Fibroblast of lung (primary cell): Measurements from ENCODE around the gene RAPGEF5. TPM values are rescaled to one million over a fixed set of nuclear protein-coding genes. Genes with fewer than 3 reads are reported as not detected.

Experiments used
- DNase-seq, 2 donors: peaks; one replicate each; pipeline versions ENCODE4 v3.0.0 to v3.0.0-alpha.2; 2010; ENCODE audit warnings: low read depth in 2 of 2
- H2AFZ ChIP-seq: 2 replicates; pipeline ENCODE4 v1.5.1; 2012; ENCODE audit warnings: low read length, control low read depth, inconsistent platforms
- H3K27ac ChIP-seq: 2 replicates; pipeline ENCODE4 v1.5.1; 2011; ENCODE audit warnings: low read length, control low read depth; ENCODE audit not compliant: insufficient read depth
- H3K27me3 ChIP-seq: 2 replicates; pipeline ENCODE4 v1.5.1; 2011; ENCODE audit warnings: mild to moderate bottlenecking, low read length; ENCODE audit not compliant: control insufficient read depth, insufficient read depth
- H3K36me3 ChIP-seq: 2 replicates; pipeline ENCODE4 v1.5.1; 2011; ENCODE audit warnings: low read length; ENCODE audit not compliant: control insufficient read depth, insufficient read depth
- H3K4me1 ChIP-seq: 2 replicates; pipeline ENCODE4 v1.5.1; 2011; ENCODE audit warnings: low read length; ENCODE audit not compliant: control insufficient read depth, insufficient read depth; ENCODE audit errors: extremely low read depth
- H3K4me2 ChIP-seq: 2 replicates; pipeline ENCODE4 v1.5.1; 2011; ENCODE audit warnings: low read length, control low read depth; ENCODE audit not compliant: insufficient read depth; ENCODE audit errors: extremely low read depth
- H3K4me3 ChIP-seq, 4 experiments: fragments of 200-600 bp in 1 of 4; sonication (generic) in 1 of 4; replicated peaks in 1 of 4; 2 replicates each; pipeline ENCODE4 v1.5.1; 2011 to 2016; ENCODE audit warnings: low read length in 4 of 4, low read depth in 3 of 4, mild to moderate bottlenecking in 3 of 4, control low read depth in 2 of 4, inconsistent platforms in 1 of 4, mixed read lengths in 1 of 4; ENCODE audit not compliant: insufficient read depth in 1 of 4; ENCODE audit errors: control extremely low read depth in 1 of 4
- H3K79me2 ChIP-seq: 2 replicates; pipeline ENCODE4 v1.5.1; 2012; ENCODE audit warnings: mild to moderate bottlenecking, low read length, inconsistent platforms; ENCODE audit not compliant: control insufficient read depth, insufficient read depth
- H3K9ac ChIP-seq: 2 replicates; pipeline ENCODE4 v1.5.1; 2011; ENCODE audit warnings: mild to moderate bottlenecking, low read length, control low read depth; ENCODE audit not compliant: insufficient read depth
- H3K9me3 ChIP-seq: 2 replicates; pipeline ENCODE4 v1.5.1; 2012; ENCODE audit warnings: low read depth, low read length; ENCODE audit not compliant: control insufficient read depth, insufficient read depth
- H4K20me1 ChIP-seq: 2 replicates; pipeline ENCODE4 v1.5.1; 2011; ENCODE audit warnings: low read length; ENCODE audit not compliant: control insufficient read depth, insufficient read depth; ENCODE audit errors: extremely low read depth
- EZH2 ChIP-seq: IDR thresholded peaks from 2 replicates; pipeline ENCODE4 v1.5.1; 2012; ENCODE audit warnings: low read length, control low read depth, mild to moderate bottlenecking; ENCODE audit errors: missing control alignments
- polyA plus RNA-seq, 2 donors: library from polyadenylated mRNA; depleted of rRNA in 1 of 2; stranded (reverse) in 1 of 2; unstranded in 1 of 2; fragments of >200 nt; gene quantifications; 2 replicates each; pipeline ENCODE4 v1.2.1, GENCODE V29; 2011 to 2012; ENCODE audit warnings: missing spikeins in 1 of 2
- total RNA-seq: library from RNA; depleted of rRNA; stranded (reverse); fragments of >200 nt; gene quantifications from 2 replicates; pipeline ENCODE4 v1.2.1, GENCODE V29; 2014
- TF ChIP-seq, protein P1 (sequence below), 2 donors: IDR thresholded peaks in 1 of 2; conservative IDR thresholded peaks in 1 of 2; 1 replicate in 1 of 2; 2 replicates in 1 of 2; pipeline ENCODE4 v1.5.1; 2011 to 2012; ENCODE audit warnings: low read length in 2 of 2, control low read depth in 1 of 2, inconsistent platforms in 1 of 2, low read depth in 1 of 2, mild to moderate bottlenecking in 1 of 2

The RAPGEF5 gene
- total and polyA plus RNA-seq, 2 donors (not counting 1 experiment from before 2014, with no cell fraction given): 1.4 to 1.5 TPM

DNA sequence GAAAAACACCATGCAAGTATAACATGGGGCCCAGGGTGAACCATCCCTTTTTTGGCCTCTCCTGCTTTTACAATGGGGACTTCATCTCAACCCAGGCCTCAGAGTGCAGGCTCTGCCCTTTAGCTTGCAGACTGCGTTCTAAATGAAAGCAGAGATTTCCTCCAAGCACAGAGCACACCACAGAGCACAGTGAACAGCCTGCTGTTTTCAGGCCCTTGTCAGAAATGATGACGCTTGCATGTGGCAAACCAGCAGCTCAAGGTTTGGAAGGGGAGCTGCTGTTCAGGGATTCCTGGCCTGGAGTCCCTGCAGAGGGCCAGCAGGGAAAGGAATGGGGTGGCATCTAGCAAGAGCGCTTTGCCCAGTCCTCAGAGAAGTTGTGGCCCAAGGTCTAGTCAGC lies 243.9 kb downstream of the RAPGEF5 start:
- Histone ChIP-seq H3K4me2 (no peak overlapping the region), H3K9me3 (no peaks in the 10 kb centered on the region), H2AFZ (no peak overlapping the region), H3K36me3 (no peaks in the 10 kb centered on the region), H3K4me3 (no peak overlapping the region), H3K27me3 (no peaks in the 10 kb centered on the region), H3K79me2 (no peaks in the 10 kb centered on the region), H4K20me1 (no peaks in the 10 kb centered on the region), H3K4me1 (no peaks in the 10 kb centered on the region), H3K27ac (no peak overlapping the region), H3K9ac (no peak overlapping the region)
- no peak for DNase-seq
- TF ChIP-seq EZH2: no peak
- TF ChIP-seq, protein P1, sequence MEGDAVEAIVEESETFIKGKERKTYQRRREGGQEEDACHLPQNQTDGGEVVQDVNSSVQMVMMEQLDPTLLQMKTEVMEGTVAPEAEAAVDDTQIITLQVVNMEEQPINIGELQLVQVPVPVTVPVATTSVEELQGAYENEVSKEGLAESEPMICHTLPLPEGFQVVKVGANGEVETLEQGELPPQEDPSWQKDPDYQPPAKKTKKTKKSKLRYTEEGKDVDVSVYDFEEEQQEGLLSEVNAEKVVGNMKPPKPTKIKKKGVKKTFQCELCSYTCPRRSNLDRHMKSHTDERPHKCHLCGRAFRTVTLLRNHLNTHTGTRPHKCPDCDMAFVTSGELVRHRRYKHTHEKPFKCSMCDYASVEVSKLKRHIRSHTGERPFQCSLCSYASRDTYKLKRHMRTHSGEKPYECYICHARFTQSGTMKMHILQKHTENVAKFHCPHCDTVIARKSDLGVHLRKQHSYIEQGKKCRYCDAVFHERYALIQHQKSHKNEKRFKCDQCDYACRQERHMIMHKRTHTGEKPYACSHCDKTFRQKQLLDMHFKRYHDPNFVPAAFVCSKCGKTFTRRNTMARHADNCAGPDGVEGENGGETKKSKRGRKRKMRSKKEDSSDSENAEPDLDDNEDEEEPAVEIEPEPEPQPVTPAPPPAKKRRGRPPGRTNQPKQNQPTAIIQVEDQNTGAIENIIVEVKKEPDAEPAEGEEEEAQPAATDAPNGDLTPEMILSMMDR (conservative IDR thresholded peaks at IDR 0.05 in 1 of 2, IDR thresholded peaks at IDR 0.05 in 1 of 2; ENCODE audit: low read depth in 1 of 2, low read length in 2 of 2): no peak

DNA sequence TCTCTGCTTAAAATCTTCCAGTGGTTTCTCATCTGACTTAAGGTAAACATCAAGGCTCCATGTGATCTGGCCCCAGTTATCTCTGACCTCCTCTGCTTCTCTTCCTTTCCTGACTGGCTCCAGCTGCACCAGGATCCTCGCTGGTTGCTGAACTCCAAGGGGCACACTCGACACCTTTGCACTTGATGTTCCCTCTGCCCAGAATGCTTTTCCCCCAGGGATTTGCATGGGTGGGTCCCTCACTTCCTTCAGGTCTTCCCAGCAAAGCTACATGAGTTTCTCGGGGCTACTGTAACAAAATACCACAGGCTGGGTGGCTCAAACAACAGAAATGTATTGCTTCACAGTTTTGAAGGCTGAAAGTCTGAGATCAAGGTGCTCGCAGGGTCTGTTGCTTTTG lies 245.3 kb downstream of the RAPGEF5 start:
- DNase-seq: no peak
- Histone ChIP-seq H2AFZ (no peak overlapping the region), H3K4me2 (no peak overlapping the region), H3K4me1 (no peaks in the 10 kb centered on the region), H3K9ac (no peak overlapping the region), H3K27me3 (no peaks in the 10 kb centered on the region), H4K20me1 (no peaks in the 10 kb centered on the region), H3K4me3 (no peak overlapping the region), H3K79me2 (no peaks in the 10 kb centered on the region), H3K27ac (no peak overlapping the region), H3K9me3 (no peaks in the 10 kb centered on the region), H3K36me3 (no peaks in the 10 kb centered on the region)
- TF ChIP-seq EZH2: no peak
- TF ChIP-seq, protein P1 (conservative IDR thresholded peaks at IDR 0.05 in 1 of 2, IDR thresholded peaks at IDR 0.05 in 1 of 2; ENCODE audit: low read depth in 1 of 2, low read length in 2 of 2): no peak

DNA sequence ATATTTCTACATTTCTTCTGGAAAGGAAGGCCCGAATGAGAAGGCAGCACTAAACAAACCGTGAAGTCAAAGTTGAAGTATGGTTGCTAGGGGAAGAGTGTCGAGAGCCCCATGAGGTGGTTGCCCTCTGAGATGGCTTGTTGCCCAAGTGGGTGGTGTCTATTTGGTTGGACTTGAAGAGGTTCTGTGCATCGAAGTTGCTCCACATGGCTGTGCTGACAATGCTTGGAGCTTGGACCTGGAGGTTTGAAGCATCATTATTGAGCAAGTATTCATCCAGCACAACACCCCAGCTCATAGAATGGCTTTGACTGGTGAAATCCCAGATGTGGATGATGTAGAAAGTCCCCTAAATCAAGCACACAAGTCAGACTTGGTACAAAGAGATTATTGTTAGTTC lies 246.1 kb downstream of the RAPGEF5 start:
- H3K27ac ChIP-seq: no peak overlapping the region
- H4K20me1 ChIP-seq: no peaks in the 10 kb centered on the region
- no peaks in the 10 kb centered on the region for H3K27me3 ChIP-seq
- TF ChIP-seq, protein P1 (conservative IDR thresholded peaks at IDR 0.05 in 1 of 2, IDR thresholded peaks at IDR 0.05 in 1 of 2; ENCODE audit: low read depth in 1 of 2, low read length in 2 of 2): no peak
- TF ChIP-seq EZH2: no peak
- no peaks in the 10 kb centered on the region for H3K9me3 ChIP-seq
- no peak overlapping the region for H3K9ac ChIP-seq
- H3K4me1 ChIP-seq: no peaks in the 10 kb centered on the region
- no peak overlapping the region for H3K4me2 ChIP-seq
- no peaks in the 10 kb centered on the region for H3K79me2 ChIP-seq
- no peaks in the 10 kb centered on the region for H3K36me3 ChIP-seq
- no peak overlapping the region for H3K4me3 ChIP-seq
- DNase-seq: no peak
- no peak overlapping the region for H2AFZ ChIP-seq
